ENCODE measurements around the gene TBC1D3K.
"Not testable (repeated sequence)": the region's sequence is repeated elsewhere in the genome, so short reads cannot be mapped to it uniquely, and the experiment has no call there.

Gene TBC1D3K

DNA sequence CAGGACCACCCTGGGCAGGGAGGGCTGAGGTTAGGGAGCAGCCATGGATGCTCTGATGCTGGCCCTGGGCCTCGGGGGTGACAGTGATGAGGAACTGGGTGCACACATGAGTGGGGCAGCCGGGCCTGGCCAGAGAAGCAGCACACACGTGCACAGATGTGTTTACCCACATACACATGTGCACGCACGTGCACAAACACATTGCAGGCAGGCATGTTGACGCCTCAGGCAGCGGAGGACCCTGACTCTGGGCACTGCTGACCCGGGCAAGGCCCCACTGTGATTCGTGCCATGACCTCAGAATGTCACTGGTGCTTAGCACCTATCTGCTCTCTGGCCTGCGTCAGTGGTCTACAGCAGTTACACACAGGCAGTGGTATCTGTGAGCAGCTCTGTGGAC is at the start of gene TBC1D3K:
Gene TBC1D3K (plus strand): TSS at position 301 of the 400 bp plus-strand sequence. CDS start 1,585 bp downstream, outside the sequence.
- DNase-seq (ENCODE audit: low read depth); H3K4me3 ChIP-seq (ENCODE audit: low read depth, low read length): not testable (repeated sequence)

DNA sequence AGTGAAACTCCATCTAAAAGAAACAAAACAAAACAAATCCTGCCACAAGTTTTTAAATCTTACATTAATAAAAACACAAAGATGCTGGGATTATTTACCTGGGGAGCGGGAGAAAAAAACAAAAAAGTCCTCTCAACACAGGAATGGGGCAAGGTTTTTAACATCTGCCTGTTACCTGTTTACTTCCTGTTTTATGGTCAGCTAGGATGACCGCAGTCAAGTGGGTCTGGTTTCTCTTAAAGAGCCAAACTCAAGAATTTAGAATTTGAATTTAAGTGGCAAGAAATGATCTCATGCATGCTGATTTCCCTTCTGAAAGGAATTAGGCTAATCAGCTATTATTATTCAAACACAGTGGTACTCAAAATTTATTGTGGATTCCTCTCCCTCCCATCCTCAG is 39.7 kb upstream of the TBC1D3K start:
- TF ChIP-seq, protein P1, sequence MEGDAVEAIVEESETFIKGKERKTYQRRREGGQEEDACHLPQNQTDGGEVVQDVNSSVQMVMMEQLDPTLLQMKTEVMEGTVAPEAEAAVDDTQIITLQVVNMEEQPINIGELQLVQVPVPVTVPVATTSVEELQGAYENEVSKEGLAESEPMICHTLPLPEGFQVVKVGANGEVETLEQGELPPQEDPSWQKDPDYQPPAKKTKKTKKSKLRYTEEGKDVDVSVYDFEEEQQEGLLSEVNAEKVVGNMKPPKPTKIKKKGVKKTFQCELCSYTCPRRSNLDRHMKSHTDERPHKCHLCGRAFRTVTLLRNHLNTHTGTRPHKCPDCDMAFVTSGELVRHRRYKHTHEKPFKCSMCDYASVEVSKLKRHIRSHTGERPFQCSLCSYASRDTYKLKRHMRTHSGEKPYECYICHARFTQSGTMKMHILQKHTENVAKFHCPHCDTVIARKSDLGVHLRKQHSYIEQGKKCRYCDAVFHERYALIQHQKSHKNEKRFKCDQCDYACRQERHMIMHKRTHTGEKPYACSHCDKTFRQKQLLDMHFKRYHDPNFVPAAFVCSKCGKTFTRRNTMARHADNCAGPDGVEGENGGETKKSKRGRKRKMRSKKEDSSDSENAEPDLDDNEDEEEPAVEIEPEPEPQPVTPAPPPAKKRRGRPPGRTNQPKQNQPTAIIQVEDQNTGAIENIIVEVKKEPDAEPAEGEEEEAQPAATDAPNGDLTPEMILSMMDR (IDR thresholded peaks at IDR 0.05; ENCODE audit: insufficient read depth, low read depth, low read length, missing control alignments), result no peak
- DNase-seq (ENCODE audit: low read depth), result peak; percentile 75
- no peak overlapping the region for H3K4me3 ChIP-seq (ENCODE audit: low read depth, low read length)

DNA sequence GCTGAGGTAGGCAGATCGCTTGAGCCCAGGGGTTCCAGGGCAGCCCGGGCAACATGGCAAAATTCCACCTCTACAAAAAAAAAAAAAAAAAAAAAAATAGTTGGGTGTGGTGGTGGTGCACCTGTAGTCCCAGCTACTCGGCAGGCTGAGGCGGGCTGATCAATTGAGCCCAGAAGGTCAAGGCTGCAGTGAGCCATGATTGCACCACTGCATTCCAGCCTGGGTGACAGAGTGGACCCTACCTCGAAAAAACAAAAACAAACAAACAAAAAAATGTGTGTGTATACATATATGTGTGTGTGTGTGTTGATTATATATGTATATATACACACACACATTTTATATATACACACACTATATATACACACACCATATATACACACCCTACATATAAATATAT is 39.1 kb upstream of the TBC1D3K start:
- H3K4me3 ChIP-seq (ENCODE audit: low read depth, low read length), result no peak overlapping the region
- DNase-seq (ENCODE audit: low read depth), result no peak
- TF ChIP-seq, protein P1 (IDR thresholded peaks at IDR 0.05; ENCODE audit: insufficient read depth, low read depth, low read length, missing control alignments), result no peak

DNA sequence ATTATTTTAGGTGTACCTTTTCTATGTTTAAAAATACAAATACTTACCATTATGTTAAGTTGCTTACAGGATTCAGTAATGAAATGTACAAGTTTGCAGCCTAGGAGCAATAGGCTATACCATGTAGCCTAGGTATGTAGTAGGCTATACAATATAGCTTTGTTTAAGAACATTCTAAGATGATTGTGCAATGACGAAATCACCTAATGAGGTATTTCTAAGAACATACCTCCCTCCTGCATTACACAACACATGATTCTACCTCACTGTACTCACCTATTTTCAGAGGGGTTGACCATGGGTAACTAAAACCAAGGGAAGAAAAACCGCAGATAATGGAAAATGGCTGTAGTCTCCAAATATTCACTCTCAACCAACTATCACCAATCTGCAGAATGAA is 35.3 kb upstream of the TBC1D3K start:
- H3K4me3 ChIP-seq (ENCODE audit: low read depth, low read length), result no peak overlapping the region
- TF ChIP-seq, protein P1 (IDR thresholded peaks at IDR 0.05; ENCODE audit: insufficient read depth, low read depth, low read length, missing control alignments), result no peak
- no peak for DNase-seq (ENCODE audit: low read depth)

DNA sequence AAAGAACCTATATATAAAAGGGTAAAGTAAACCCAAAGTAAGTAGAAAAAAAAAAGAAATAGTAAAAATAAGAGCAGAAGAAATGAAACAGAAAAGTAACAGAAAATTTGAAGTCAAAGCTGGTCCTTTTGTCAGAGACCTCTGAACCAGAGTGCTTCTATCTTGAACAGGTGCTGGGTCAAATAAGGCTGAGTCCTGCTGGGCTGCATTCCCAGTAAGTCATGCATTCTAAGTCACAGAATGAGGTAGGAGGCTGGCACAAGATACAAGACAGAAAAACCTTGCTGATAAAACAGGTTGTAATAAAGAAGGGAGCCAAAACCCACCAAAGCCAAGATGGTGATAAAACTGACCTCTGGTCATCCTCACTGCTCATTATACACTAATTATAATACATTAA is 27.3 kb upstream of the TBC1D3K start:
- not testable (repeated sequence) for H3K4me3 ChIP-seq (ENCODE audit: low read depth, low read length); DNase-seq (ENCODE audit: low read depth)

Measured in GM12865 (cell line).